ENCODE results near the gene IGLL1. TPM values are rescaled to one million over a fixed set of nuclear protein-coding genes. Genes with fewer than 3 reads are reported as not detected.

Gene IGLL1
- total and polyA plus RNA-seq, 7 donors, result not detected

DNA sequence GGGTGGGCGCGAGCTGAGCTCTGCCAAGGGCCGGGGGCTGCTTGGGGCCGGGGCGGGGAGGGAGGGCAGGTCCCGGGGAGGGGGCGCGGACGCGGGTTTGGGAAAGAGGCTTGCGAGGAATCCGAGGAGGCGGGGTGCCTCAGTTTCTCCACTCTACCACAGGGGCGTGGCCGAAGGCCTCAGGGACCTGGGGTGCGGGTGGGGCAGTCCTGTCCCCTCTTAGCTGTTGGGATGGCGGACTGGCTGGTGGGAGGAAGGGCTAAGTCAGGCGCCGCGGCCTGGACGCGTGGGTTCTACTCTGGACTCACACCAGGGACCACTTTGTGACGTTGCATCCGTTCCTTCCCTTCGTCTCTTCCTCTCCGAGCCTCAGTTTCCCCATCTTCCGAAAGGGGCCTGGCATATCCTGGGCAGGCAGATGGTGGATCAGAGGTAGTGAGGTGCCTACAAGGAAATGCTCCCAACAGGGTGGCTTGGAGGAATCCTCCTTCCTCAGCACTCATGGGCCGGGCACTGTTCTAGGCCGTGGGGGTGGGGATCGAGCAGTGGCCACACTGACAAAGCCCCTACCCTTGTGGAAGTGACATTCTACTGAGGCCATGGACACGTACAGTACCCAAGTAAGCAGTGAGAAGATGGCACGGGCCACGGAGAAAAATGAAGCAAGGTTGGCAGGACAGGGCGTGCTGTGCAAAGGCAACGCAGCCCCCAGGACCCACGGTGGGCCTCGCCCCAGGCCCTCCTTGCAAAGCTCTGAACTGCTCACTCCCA, 13.2 kb downstream of the IGLL1 start:
- H3K4me3 ChIP-seq, result peak overlapping the region; percentile 55
- peak in 1 of 2 donors; percentile 24 for DNase-seq
- H3K27me3 ChIP-seq (ENCODE audit: insufficient read depth in 3 of 3, low read length in 2 of 3), result peaks cover 0 to 43% (median 4%) of the 10 kb centered on the region in 3 donors
- H3K36me3 ChIP-seq (ENCODE audit: insufficient read depth in 1 of 2, low read depth in 1 of 2), result no peaks in the 10 kb centered on the region
- TF ChIP-seq, protein P1, sequence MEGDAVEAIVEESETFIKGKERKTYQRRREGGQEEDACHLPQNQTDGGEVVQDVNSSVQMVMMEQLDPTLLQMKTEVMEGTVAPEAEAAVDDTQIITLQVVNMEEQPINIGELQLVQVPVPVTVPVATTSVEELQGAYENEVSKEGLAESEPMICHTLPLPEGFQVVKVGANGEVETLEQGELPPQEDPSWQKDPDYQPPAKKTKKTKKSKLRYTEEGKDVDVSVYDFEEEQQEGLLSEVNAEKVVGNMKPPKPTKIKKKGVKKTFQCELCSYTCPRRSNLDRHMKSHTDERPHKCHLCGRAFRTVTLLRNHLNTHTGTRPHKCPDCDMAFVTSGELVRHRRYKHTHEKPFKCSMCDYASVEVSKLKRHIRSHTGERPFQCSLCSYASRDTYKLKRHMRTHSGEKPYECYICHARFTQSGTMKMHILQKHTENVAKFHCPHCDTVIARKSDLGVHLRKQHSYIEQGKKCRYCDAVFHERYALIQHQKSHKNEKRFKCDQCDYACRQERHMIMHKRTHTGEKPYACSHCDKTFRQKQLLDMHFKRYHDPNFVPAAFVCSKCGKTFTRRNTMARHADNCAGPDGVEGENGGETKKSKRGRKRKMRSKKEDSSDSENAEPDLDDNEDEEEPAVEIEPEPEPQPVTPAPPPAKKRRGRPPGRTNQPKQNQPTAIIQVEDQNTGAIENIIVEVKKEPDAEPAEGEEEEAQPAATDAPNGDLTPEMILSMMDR (IDR thresholded peaks at IDR 0.05), result no peak
- H3K9me3 ChIP-seq, result no peaks in the 10 kb centered on the region
- intact Hi-C loops (cut with DNase I), result no loop called here
- H3K4me1 ChIP-seq, result no peaks in the 10 kb centered on the region
- 60 to 76% (median 66%) methylated on average over 26 to 37 of the region's 37 CpGs for WGBS, 3 donors
- H3K27ac ChIP-seq, result no peak overlapping the region
- no peak for ATAC-seq

DNA sequence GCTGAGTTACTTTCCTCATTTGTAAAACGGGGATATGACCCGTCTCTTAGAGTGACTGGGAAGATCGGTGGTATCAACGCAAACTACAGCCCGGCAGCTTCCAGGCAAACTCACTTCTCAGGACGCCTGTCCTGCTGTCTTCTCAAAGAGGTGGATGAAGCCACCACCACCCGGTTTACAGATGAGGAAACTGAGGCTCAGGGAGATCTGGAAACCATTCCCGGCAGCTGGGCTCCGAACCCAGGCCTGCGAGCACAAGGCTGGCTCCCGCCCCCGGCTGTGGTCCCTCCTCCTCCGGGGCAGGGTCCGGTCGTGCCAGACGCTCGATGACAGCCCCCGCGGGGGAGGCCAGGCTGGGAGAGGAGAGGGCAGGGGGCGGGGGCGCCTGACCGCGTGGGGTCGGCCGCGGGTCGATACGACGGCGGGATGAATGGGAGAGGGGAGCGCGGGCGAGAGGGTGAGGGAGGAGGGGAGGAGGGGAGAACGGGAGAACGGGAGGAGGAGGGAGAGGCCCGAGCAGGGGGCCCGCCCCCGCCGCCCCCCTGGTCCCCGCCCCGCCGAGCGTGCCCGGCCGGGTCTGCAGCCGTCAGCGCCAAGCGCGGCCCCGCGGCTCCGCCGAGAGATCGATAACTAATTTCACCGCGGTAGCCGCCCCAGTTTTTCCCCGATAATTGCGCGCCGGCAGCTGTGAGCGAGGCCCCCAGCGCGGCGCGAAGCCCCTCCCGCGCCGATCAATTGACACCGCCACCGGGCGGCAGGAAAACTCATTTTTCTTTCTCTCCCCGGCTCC, 14.0 kb downstream of the IGLL1 start:
- Histone ChIP-seq H3K27ac (no peak overlapping the region), H3K4me1 (no peaks in the 10 kb centered on the region), H3K27me3 (ENCODE audit: insufficient read depth in 3 of 3, low read length in 2 of 3) (peaks cover 0 to 43% (median 4%) of the 10 kb centered on the region in 3 donors), H3K9me3 (no peaks in the 10 kb centered on the region), H3K36me3 (ENCODE audit: insufficient read depth in 1 of 2, low read depth in 1 of 2) (no peaks in the 10 kb centered on the region), H3K4me3 (peak overlapping the region; percentile 55)
- TF ChIP-seq, protein P1 (IDR thresholded peaks at IDR 0.05), result no peak
- ATAC-seq, result no peak
- peak in 1 of 2 donors; percentile 43 for DNase-seq
- intact Hi-C loops (cut with DNase I), result no loop called here
- 1 to 2% (median 1%) methylated on average over 35 to 71 of the region's 73 CpGs for WGBS, 3 donors

GRCh38 chr22:23565305-23565914, 14.7 kb downstream of the IGLL1 start:
- H3K4me1 ChIP-seq, result no peaks in the 10 kb centered on the region
- intact Hi-C loops (cut with DNase I), result no loop called here
- no peaks in the 10 kb centered on the region for H3K9me3 ChIP-seq
- H3K36me3 ChIP-seq (ENCODE audit: insufficient read depth in 1 of 2, low read depth in 1 of 2), result no peaks in the 10 kb centered on the region
- 11 to 23% (median 13%) methylated on average over 11 of the region's 11 CpGs for WGBS, 3 donors
- peaks cover 0 to 43% (median 4%) of the 10 kb centered on the region in 3 donors for H3K27me3 ChIP-seq (ENCODE audit: insufficient read depth in 3 of 3, low read length in 2 of 3)
- TF ChIP-seq, protein P1 (IDR thresholded peaks at IDR 0.05), result no peak
- no peak overlapping the region for H3K27ac ChIP-seq
- ATAC-seq, result peak in 2 of 4 donors; percentile 21 to 30
- DNase-seq, result peak in 1 of 2 donors; percentile 22
- H3K4me3 ChIP-seq, result peak overlapping the region; percentile 55

GRCh38 chr22:23564276-23564675, 15.8 kb downstream of the IGLL1 start:
- DNase-seq (peak in 1 of 2 donors; percentile 35), ATAC-seq (no peak)
- no peaks in the 10 kb centered on the region for H3K9me3 ChIP-seq
- H3K4me1 ChIP-seq, result no peaks in the 10 kb centered on the region
- no peak overlapping the region for H3K27ac ChIP-seq
- H3K4me3 ChIP-seq, result no peak overlapping the region
- peaks cover 0 to 43% (median 4%) of the 10 kb centered on the region in 3 donors for H3K27me3 ChIP-seq (ENCODE audit: insufficient read depth in 3 of 3, low read length in 2 of 3)
- whole genome bisulfite sequencing, 3 donors, result 84 to 92% (median 91%) methylated on average over 7 of the region's 7 CpGs
- TF ChIP-seq, protein P1 (IDR thresholded peaks at IDR 0.05), result no peak
- intact Hi-C loops (cut with DNase I), result no loop called here
- H3K36me3 ChIP-seq (ENCODE audit: insufficient read depth in 1 of 2, low read depth in 1 of 2), result no peaks in the 10 kb centered on the region

Data from psoas muscle (tissue), 8 donors.